Retinal pigment epithelial cell (primary cell): Measurements from ENCODE around the gene USP10.

Experiments
- DNase-seq: peaks from one replicate; pipeline ENCODE4 v3.0.0-alpha.2; 2010; ENCODE audit warnings: low read depth
- H3K4me3 ChIP-seq: 2 replicates; pipeline ENCODE4 v1.5.1; 2011; ENCODE audit warnings: mild to moderate bottlenecking, low read length, control low read depth, moderate library complexity
- CTCF ChIP-seq: conservative IDR thresholded peaks from 2 replicates; pipeline ENCODE4 v1.5.1; 2011; ENCODE audit warnings: low read depth, low read length, control low read depth, inconsistent platforms

Gene USP10

GRCh38 chr16:84657229-84657837 lies 42.5 kb upstream of the USP10 start:
- no peak for TF ChIP-seq CTCF
- no peak overlapping the region for H3K4me3 ChIP-seq
- no peak for DNase-seq

- no peak for DNase-seq
- H3K4me3 ChIP-seq = no peak overlapping the region
- TF ChIP-seq CTCF = no peak
These were observed 41.1 kb upstream of the USP10 start for GRCh38 chr16:84658690-84659089.

GRCh38 chr16:84659656-84660300 lies 40.0 kb upstream of the USP10 start:
- TF ChIP-seq CTCF = no peak
- no peak overlapping the region for H3K4me3 ChIP-seq
- no peak for DNase-seq

GRCh38 chr16:84660973-84661372 lies 38.8 kb upstream of the USP10 start:
- no peak for TF ChIP-seq CTCF
- no peak for DNase-seq
- no peak overlapping the region for H3K4me3 ChIP-seq

GRCh38 chr16:84661418-84662060 lies 38.3 kb upstream of the USP10 start:
- H3K4me3 ChIP-seq = no peak overlapping the region
- no peak for TF ChIP-seq CTCF
- DNase-seq = no peak

- no peak overlapping the region for H3K4me3 ChIP-seq
- no peak for TF ChIP-seq CTCF
- DNase-seq = no peak
These were observed 37.3 kb upstream of the USP10 start for GRCh38 chr16:84662471-84662870.
